ENCODE data around the gene SMCO4.

The SMCO4 gene

DNA sequence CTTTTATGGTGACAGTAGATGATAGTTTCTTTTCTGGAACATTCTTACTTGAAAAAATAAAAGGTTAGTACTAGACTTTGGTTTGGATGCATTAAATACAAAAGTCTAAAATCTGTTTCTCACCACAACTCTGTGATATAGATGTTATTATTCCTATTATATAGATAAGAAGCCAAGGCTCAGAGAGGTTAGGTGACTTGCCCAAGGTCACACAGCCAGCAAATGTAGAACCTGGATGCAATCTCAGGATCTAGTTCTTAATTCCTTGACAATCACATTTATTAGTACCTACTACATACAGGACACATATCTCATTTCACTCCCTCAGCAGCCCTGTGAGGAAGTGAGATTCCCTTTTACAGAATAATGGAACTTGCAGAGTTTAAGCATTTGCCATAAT, 26.3 kb upstream of the SMCO4 start:
- no peaks in the 10 kb centered on the region for H3K27me3 ChIP-seq (ENCODE audit: insufficient read depth, low read length)
- H3K27ac ChIP-seq (ENCODE audit: low read depth, low read length): no peak overlapping the region
- H3K79me2 ChIP-seq (ENCODE audit: control insufficient read depth, insufficient read depth, low read length, poor library complexity): no peaks in the 10 kb centered on the region
- H2BK12ac ChIP-seq (ENCODE audit: low read length): no peak overlapping the region
- H3K4me3 ChIP-seq (ENCODE audit: low read depth, low read length): no peak overlapping the region
- H3K18ac ChIP-seq (ENCODE audit: low read length): no peak overlapping the region
- H2BK5ac ChIP-seq (ENCODE audit: low read depth, low read length, poor library complexity): no peak overlapping the region
- H3K4me1 ChIP-seq (ENCODE audit: control insufficient read depth in 1 of 2, insufficient read depth in 2 of 2, low read length in 2 of 2): peaks cover 0 to 2% of the 10 kb centered on the region in 2 experiments
- H3K4ac ChIP-seq (ENCODE audit: low read depth, low read length): no peak overlapping the region
- no peak overlapping the region for H4K91ac ChIP-seq (ENCODE audit: low read depth, low read length)
- no peaks in the 10 kb centered on the region for H3K9me3 ChIP-seq (ENCODE audit: insufficient read depth, low read depth, low read length)
- no peak overlapping the region for H3K9ac ChIP-seq (ENCODE audit: low read length)
- no peak overlapping the region for H2AFZ ChIP-seq (ENCODE audit: insufficient read depth, low read length, poor library complexity)
- H3K14ac ChIP-seq (ENCODE audit: low read length): no peak overlapping the region
- H4K12ac ChIP-seq (ENCODE audit: low read depth, low read length): no peak overlapping the region
- H4K8ac ChIP-seq (ENCODE audit: low read depth, low read length): no peak overlapping the region
- no peaks in the 10 kb centered on the region for H3K79me1 ChIP-seq (ENCODE audit: low read length)
- no peak overlapping the region for H2AK5ac ChIP-seq (ENCODE audit: low read length)
- DNase-seq: no peak
- H3K23ac ChIP-seq (ENCODE audit: low read length): no peak overlapping the region
- H3K36me3 ChIP-seq (ENCODE audit: control insufficient read depth in 1 of 2, insufficient read depth in 2 of 2, low read length in 2 of 2): no peaks in the 10 kb centered on the region
- no peak overlapping the region for H3K4me2 ChIP-seq (ENCODE audit: low read length)
- H2BK120ac ChIP-seq (ENCODE audit: insufficient read depth, low read length, poor library complexity): no peak overlapping the region

DNA sequence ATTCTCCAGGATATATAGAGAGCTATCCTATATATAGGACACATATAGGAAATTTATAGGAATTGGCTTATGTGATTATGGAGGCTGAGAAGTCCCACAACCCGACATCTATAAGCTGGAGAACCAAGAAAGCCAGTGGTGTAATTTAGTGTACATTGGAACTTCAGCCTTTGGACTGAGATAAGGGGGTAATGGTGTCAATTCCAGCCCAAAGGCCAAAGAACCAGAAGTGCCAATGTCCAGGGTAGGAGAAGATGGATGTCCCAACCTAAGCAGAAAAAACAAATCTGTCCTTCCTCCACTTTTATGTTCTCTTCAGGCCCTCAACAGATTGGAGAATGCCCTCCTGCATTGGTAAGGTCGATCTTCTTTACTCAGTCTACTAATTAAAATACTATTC, 25.5 kb upstream of the SMCO4 start:
- Histone ChIP-seq H3K4me3 (ENCODE audit: low read depth, low read length) (no peak overlapping the region), H3K4me1 (ENCODE audit: control insufficient read depth in 1 of 2, insufficient read depth in 2 of 2, low read length in 2 of 2) (peaks cover 0 to 2% of the 10 kb centered on the region in 2 experiments), H3K18ac (ENCODE audit: low read length) (no peak overlapping the region), H2BK120ac (ENCODE audit: insufficient read depth, low read length, poor library complexity) (no peak overlapping the region), H3K27me3 (ENCODE audit: insufficient read depth, low read length) (no peaks in the 10 kb centered on the region), H3K4ac (ENCODE audit: low read depth, low read length) (no peak overlapping the region), H2AK5ac (ENCODE audit: low read length) (no peak overlapping the region), H3K9me3 (ENCODE audit: insufficient read depth, low read depth, low read length) (no peaks in the 10 kb centered on the region), H4K8ac (ENCODE audit: low read depth, low read length) (no peak overlapping the region), H2BK5ac (ENCODE audit: low read depth, low read length, poor library complexity) (no peak overlapping the region), H4K91ac (ENCODE audit: low read depth, low read length) (no peak overlapping the region), H3K79me1 (ENCODE audit: low read length) (no peaks in the 10 kb centered on the region), H3K79me2 (ENCODE audit: control insufficient read depth, insufficient read depth, low read length, poor library complexity) (no peaks in the 10 kb centered on the region), H3K14ac (ENCODE audit: low read length) (no peak overlapping the region), H3K27ac (ENCODE audit: low read depth, low read length) (no peak overlapping the region), H3K36me3 (ENCODE audit: control insufficient read depth in 1 of 2, insufficient read depth in 2 of 2, low read length in 2 of 2) (no peaks in the 10 kb centered on the region), H3K9ac (ENCODE audit: low read length) (no peak overlapping the region), H2AFZ (ENCODE audit: insufficient read depth, low read length, poor library complexity) (no peak overlapping the region), H4K12ac (ENCODE audit: low read depth, low read length) (no peak overlapping the region), H3K4me2 (ENCODE audit: low read length) (no peak overlapping the region), H3K23ac (ENCODE audit: low read length) (no peak overlapping the region), H2BK12ac (ENCODE audit: low read length) (no peak overlapping the region)
- no peak for DNase-seq
- WGBS (ENCODE audit: extremely low coverage, insufficient coverage, insufficient read length): no CpG with 5 or more reads among the region's 2 CpGs

DNA sequence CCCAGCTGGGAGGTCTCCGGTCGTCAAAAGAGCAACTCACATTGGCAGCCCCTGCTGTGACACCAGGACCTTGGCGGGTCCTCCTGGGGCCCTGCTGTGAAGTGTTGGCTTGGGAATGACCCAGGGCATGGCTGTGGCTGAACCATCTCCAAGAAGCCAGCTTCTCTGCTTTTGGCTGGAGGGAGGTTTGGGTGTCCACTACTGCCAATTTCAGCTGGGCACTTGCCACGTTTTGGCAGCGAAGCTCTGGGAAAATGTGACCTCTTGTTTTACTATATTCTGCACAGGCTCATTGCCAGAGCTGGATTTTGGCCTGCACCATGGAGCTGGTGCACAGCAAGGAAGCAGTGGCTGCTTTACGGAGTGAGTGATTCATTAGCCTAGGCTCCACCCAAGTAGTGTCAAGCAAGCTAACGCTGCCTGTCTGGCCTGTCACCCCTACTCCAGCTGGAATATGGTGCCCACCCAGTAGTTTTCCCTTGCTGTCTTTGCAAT, 24.3 kb upstream of the SMCO4 start:
- Histone ChIP-seq H3K79me2 (ENCODE audit: control insufficient read depth, insufficient read depth, low read length, poor library complexity) (no peaks in the 10 kb centered on the region), H4K91ac (ENCODE audit: low read depth, low read length) (no peak overlapping the region), H2AFZ (ENCODE audit: insufficient read depth, low read length, poor library complexity) (no peak overlapping the region), H3K27ac (ENCODE audit: low read depth, low read length) (no peak overlapping the region), H4K12ac (ENCODE audit: low read depth, low read length) (no peak overlapping the region), H3K79me1 (ENCODE audit: low read length) (no peaks in the 10 kb centered on the region), H3K4me3 (ENCODE audit: low read depth, low read length) (no peak overlapping the region), H3K14ac (ENCODE audit: low read length) (no peak overlapping the region), H3K9me3 (ENCODE audit: insufficient read depth, low read depth, low read length) (no peaks in the 10 kb centered on the region), H3K4me2 (ENCODE audit: low read length) (no peak overlapping the region), H3K27me3 (ENCODE audit: insufficient read depth, low read length) (no peaks in the 10 kb centered on the region), H3K23ac (ENCODE audit: low read length) (no peak overlapping the region), H2BK120ac (ENCODE audit: insufficient read depth, low read length, poor library complexity) (no peak overlapping the region), H2AK5ac (ENCODE audit: low read length) (no peak overlapping the region), H3K36me3 (ENCODE audit: control insufficient read depth in 1 of 2, insufficient read depth in 2 of 2, low read length in 2 of 2) (no peaks in the 10 kb centered on the region), H3K18ac (ENCODE audit: low read length) (no peak overlapping the region), H4K8ac (ENCODE audit: low read depth, low read length) (no peak overlapping the region), H2BK12ac (ENCODE audit: low read length) (no peak overlapping the region), H3K4ac (ENCODE audit: low read depth, low read length) (no peak overlapping the region), H3K9ac (ENCODE audit: low read length) (no peak overlapping the region), H2BK5ac (ENCODE audit: low read depth, low read length, poor library complexity) (no peak overlapping the region), H3K4me1 (ENCODE audit: control insufficient read depth in 1 of 2, insufficient read depth in 2 of 2, low read length in 2 of 2) (peaks cover 0 to 2% of the 10 kb centered on the region in 2 experiments)
- WGBS (ENCODE audit: extremely low coverage, insufficient coverage, insufficient read length): no CpG with 5 or more reads among the region's 7 CpGs
- DNase-seq: no peak

DNA sequence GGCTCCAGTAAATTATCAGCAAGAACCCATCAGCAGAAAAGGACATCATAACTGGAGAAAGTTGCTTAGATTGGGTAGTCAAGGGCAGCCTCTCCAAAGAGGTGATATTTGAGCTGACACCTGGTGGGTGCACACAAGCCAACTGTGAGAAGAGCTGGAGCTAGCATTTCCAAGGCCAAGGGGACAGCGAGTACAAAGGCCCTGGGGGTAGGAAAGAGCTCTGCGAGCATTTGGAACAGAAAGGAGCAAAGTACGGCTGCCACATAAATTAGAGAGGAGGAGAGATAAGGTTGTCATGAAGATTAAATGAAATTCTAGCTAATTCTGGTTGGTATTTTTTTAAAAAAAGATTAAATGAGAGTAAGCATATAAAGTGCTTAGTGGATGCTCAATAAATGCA, 21.7 kb upstream of the SMCO4 start:
- no peak overlapping the region for H2BK5ac ChIP-seq (ENCODE audit: low read depth, low read length, poor library complexity)
- no peak overlapping the region for H3K4me3 ChIP-seq (ENCODE audit: low read depth, low read length)
- no peak overlapping the region for H3K23ac ChIP-seq (ENCODE audit: low read length)
- H4K8ac ChIP-seq (ENCODE audit: low read depth, low read length): no peak overlapping the region
- H3K9me3 ChIP-seq (ENCODE audit: insufficient read depth, low read depth, low read length): no peaks in the 10 kb centered on the region
- no peak overlapping the region for H3K18ac ChIP-seq (ENCODE audit: low read length)
- H3K79me1 ChIP-seq (ENCODE audit: low read length): no peaks in the 10 kb centered on the region
- H3K14ac ChIP-seq (ENCODE audit: low read length): no peak overlapping the region
- no peak overlapping the region for H3K4me2 ChIP-seq (ENCODE audit: low read length)
- H3K79me2 ChIP-seq (ENCODE audit: control insufficient read depth, insufficient read depth, low read length, poor library complexity): no peaks in the 10 kb centered on the region
- H3K4me1 ChIP-seq (ENCODE audit: control insufficient read depth in 1 of 2, insufficient read depth in 2 of 2, low read length in 2 of 2): no peaks in the 10 kb centered on the region
- H2BK12ac ChIP-seq (ENCODE audit: low read length): no peak overlapping the region
- no peak overlapping the region for H3K27ac ChIP-seq (ENCODE audit: low read depth, low read length)
- no peak overlapping the region for H2AFZ ChIP-seq (ENCODE audit: insufficient read depth, low read length, poor library complexity)
- H3K4ac ChIP-seq (ENCODE audit: low read depth, low read length): no peak overlapping the region
- H2AK5ac ChIP-seq (ENCODE audit: low read length): no peak overlapping the region
- no peak overlapping the region for H2BK120ac ChIP-seq (ENCODE audit: insufficient read depth, low read length, poor library complexity)
- no peak overlapping the region for H4K12ac ChIP-seq (ENCODE audit: low read depth, low read length)
- no peak for DNase-seq
- no peak overlapping the region for H4K91ac ChIP-seq (ENCODE audit: low read depth, low read length)
- no peak overlapping the region for H3K9ac ChIP-seq (ENCODE audit: low read length)
- no peaks in the 10 kb centered on the region for H3K27me3 ChIP-seq (ENCODE audit: insufficient read depth, low read length)
- no peaks in the 10 kb centered on the region for H3K36me3 ChIP-seq (ENCODE audit: control insufficient read depth in 1 of 2, insufficient read depth in 2 of 2, low read length in 2 of 2)
- WGBS (ENCODE audit: extremely low coverage, insufficient coverage, insufficient read length): no CpG with 5 or more reads among the region's 3 CpGs

All from trophoblast cell (in vitro differentiated cells and primary cell).